Pancreas (tissue), 10 donors: ENCODE measurements around the gene NPDC1. TPM values are rescaled to one million over a fixed set of nuclear protein-coding genes. Genes with fewer than 3 reads are reported as not detected.
A peak's percentile ranks its signal among the peaks of the same experiment; 100 is the strongest.

Source experiments
- ATAC-seq, 4 donors: fragments of 200-7000 bp; cut with Tn5 transposase; one replicate each; pipeline versions ENCODE4 v1.8.0 to v1.9.1; 2020; ENCODE audit warnings: mild to moderate bottlenecking in 4 of 4, moderate library complexity in 4 of 4
- DNase-seq, 6 donors: peaks; one replicate each; pipeline ENCODE4 v3.0.0-alpha.2; 2020
- FAIRE-seq: peaks from 2 replicates; lab custom pipeline; 2012; peaks lifted over from hg19 to GRCh38; lab: Jason Lieb, UNC
- H3K27ac ChIP-seq, 4 donors: fragments of 200-600 bp; sonication (generic); 1 replicate in 3 of 4; 2 replicates in 1 of 4; pipeline versions ENCODE4 v1.5.0 to v1.8.0; 2020
- H3K27me3 ChIP-seq, 4 donors: fragments of 200-600 bp; one replicate each; pipeline ENCODE4 v1.8.0; 2021
- H3K36me3 ChIP-seq, 3 donors: fragments of 200-600 bp; sonication (generic) in 1 of 3; one replicate each; pipeline versions ENCODE4 v1.5.0 to v1.8.0; 2020 to 2021
- H3K4me1 ChIP-seq, 3 donors: fragments of 200-600 bp; one replicate each; pipeline ENCODE4 v1.8.0; 2021
- H3K4me3 ChIP-seq, 4 donors: fragments of 200-600 bp; sonication (generic) in 2 of 4; one replicate each; pipeline versions ENCODE4 v1.5.0 to v1.8.0; 2020 to 2021
- H3K9me3 ChIP-seq, 4 donors: fragments of 200-600 bp; one replicate each; pipeline ENCODE4 v1.8.0; 2021
- whole genome bisulfite sequencing, 2 donors: extraction: QIAGEN DNeasy Blood & Tissue Kit; methylation state at CpG; one replicate each; pipeline ENCODE4 v1.1.7; 2013; 5-methylcytosine and 5-hydroxymethylcytosine counted together
- intact Hi-C, 3 donors: fragments of 100-400 bp; cut with DNase I; formaldehyde crosslinking; loops; one replicate each; pipeline versions ENCODE4 v1.11.1 to v1.14.2; 2022
- polyA plus RNA-seq, 2 donors: library from polyadenylated mRNA; stranded (reverse); fragments of 200-250 nt; gene quantifications; one replicate each; pipeline ENCODE4 v1.2.3, GENCODE V29; 2013
- total RNA-seq, 6 donors: library from RNA; stranded (reverse); fragmentation: NEBNext Ultra II Directional in 4 of 6; extraction: Animal tissue kit (Norgen Biotek cat#: 25700) in 4 of 6; gene quantifications; one replicate each; pipeline versions ENCODE4 v1.2.1 to v1.2.4, GENCODE V29; 2021 to 2023
- TF ChIP-seq, protein P1 (sequence below), 4 donors: fragments of 200-600 bp; sonication (generic) in 3 of 4; IDR thresholded peaks; one replicate each; pipeline versions ENCODE4 v1.5.0 to v1.8.0; 2021; ENCODE audit warnings: antibody characterized with exemption in 4 of 4
- donor health status: healthy with polysubstance abuse.
- donor health status: DM: no; HTN: no; CAD: no; lungs with moderate emphysema.
- donor health status: DM: no; HTN: no; CAD: no.
- donor health status: control.
- donor health status: control.
- donor health status: Bipolar disorder and iron deficiency.
- donor health status: DM: yes; HTN: yes; CAD: no.
- donor health status: DM: no; HTN: no; CAD: no.
- donor health status: DM: no; HTN: no; CAD: no.
- donor health status: DM: yes; HTN: yes; CAD: no.

Gene NPDC1
- total and polyA plus RNA-seq, 8 donors: 31.5 to 328 (median 47.5) TPM

DNA sequence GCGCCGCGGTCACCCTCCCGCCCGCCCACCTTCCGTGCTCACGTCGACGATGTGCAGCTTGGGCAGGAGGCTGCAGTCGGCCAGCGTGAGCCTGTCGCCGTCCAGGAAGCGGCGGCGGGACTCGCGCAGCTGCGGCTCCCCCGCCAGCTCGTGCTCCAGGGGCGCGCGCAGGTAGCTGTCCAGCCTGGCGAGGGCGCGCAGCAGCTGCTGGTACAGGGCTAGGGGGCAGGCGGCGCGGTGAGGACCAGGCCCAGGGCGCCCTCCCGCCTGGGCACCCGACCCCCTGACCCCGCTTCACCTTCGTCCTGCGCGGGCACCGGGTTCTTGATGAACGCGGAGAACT is 51.1 kb downstream of the NPDC1 start:
- Histone ChIP-seq H3K36me3 (no peaks in the 10 kb centered on the region), H3K4me1 (peaks cover 0 to 7% (median 7%) of the 10 kb centered on the region in 3 donors), H3K9me3 (no peaks in the 10 kb centered on the region), H3K27ac (no peak overlapping the region), H3K27me3 (no peaks in the 10 kb centered on the region), H3K4me3 (no peak overlapping the region)
- WGBS, 2 donors: 65 to 68% methylated on average over 29 to 40 of the region's 40 CpGs
- FAIRE-seq (no peak), DNase-seq (no peak), ATAC-seq (no peak)
- intact Hi-C loops: no loop called here
- TF ChIP-seq, protein P1, sequence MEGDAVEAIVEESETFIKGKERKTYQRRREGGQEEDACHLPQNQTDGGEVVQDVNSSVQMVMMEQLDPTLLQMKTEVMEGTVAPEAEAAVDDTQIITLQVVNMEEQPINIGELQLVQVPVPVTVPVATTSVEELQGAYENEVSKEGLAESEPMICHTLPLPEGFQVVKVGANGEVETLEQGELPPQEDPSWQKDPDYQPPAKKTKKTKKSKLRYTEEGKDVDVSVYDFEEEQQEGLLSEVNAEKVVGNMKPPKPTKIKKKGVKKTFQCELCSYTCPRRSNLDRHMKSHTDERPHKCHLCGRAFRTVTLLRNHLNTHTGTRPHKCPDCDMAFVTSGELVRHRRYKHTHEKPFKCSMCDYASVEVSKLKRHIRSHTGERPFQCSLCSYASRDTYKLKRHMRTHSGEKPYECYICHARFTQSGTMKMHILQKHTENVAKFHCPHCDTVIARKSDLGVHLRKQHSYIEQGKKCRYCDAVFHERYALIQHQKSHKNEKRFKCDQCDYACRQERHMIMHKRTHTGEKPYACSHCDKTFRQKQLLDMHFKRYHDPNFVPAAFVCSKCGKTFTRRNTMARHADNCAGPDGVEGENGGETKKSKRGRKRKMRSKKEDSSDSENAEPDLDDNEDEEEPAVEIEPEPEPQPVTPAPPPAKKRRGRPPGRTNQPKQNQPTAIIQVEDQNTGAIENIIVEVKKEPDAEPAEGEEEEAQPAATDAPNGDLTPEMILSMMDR (IDR thresholded peaks at IDR 0.05): no peak

DNA sequence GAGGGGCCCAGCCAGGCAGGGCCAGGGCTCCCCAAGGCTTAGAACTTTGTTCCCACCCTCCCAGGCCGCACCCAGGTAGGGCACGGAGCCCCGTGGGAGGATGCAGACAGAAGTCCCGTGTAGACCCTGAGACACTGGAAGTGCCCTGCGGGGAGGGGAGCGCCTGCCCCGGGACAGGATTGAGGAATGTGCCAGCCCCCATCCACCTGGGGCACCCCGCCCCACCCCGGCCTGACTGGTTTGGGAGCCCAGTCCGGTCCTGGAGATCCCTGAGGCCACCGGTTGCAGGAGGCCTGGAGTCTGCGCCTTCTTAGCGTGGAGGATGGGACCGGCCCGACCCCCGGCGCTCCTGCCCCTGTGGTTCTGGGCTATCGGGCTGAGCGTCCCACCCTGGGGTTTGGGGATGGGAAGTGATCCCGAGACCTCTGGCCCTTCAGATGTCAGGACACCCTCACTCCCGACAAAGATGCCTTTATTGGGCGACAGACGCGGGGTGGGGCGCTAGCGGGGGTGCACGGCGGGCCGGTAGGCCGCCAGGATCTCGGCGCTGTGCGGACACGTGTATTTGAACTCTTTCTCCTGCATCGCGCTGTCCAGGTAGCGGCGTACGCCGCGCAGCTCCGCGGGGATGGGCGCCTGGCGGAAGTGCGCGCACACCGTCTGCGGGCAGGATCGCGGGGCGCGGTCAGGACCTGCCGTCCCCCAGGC is 51.6 kb downstream of the NPDC1 start:
- Histone ChIP-seq H3K4me1 (peaks cover 0 to 7% (median 7%) of the 10 kb centered on the region in 3 donors), H3K27ac (no peak overlapping the region), H3K9me3 (no peaks in the 10 kb centered on the region), H3K4me3 (no peak overlapping the region), H3K27me3 (no peaks in the 10 kb centered on the region), H3K36me3 (no peaks in the 10 kb centered on the region)
- intact Hi-C loops: no loop called here
- 79 to 80% methylated on average over 46 to 54 of the region's 54 CpGs for WGBS, 2 donors
- TF ChIP-seq, protein P1 (IDR thresholded peaks at IDR 0.05): no peak
- FAIRE-seq: no peak
- no peak for DNase-seq
- no peak for ATAC-seq

DNA sequence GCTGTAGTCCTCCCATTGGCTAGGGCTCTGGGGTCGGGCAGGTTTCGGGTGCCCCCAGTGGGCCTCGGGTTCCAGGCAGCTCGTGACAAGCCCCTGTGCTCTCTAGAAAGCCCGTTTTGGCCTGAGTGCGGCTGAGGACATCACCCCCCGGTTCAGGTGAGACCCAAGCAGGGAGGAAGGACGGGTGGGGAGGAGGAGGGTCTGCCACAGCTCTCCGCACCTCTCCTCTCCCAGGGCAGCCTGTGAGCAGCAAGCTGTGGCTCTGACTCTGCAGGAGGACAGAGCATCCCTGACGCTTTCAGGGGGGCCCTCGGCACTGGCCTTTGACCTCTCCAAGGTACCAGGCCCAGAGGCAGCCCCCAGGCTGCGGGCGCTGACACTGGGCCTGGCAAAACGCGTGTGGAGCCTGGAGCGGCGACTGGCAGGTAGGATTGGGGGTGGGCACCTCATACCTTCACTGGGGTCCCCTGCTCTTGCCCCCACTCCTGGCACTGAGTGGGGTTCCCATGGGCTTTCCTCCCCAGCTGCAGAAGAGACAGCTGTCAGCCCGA is 53.1 kb downstream of the NPDC1 start:
- 30 to 32% methylated on average over 12 to 18 of the region's 18 CpGs for WGBS, 2 donors
- intact Hi-C loops: no loop called here
- Histone ChIP-seq H3K27me3 (no peaks in the 10 kb centered on the region), H3K27ac (peak overlapping the region in 3 of 4 donors; percentile 35 to 88 (median 82)), H3K4me3 (peak overlapping the region; percentile 79 to 91 (median 85)), H3K9me3 (no peaks in the 10 kb centered on the region), H3K36me3 (no peaks in the 10 kb centered on the region), H3K4me1 (peaks cover 0 to 7% (median 7%) of the 10 kb centered on the region in 3 donors)
- no peak for DNase-seq
- ATAC-seq: no peak
- TF ChIP-seq, protein P1 (IDR thresholded peaks at IDR 0.05): no peak
- FAIRE-seq: no peak

DNA sequence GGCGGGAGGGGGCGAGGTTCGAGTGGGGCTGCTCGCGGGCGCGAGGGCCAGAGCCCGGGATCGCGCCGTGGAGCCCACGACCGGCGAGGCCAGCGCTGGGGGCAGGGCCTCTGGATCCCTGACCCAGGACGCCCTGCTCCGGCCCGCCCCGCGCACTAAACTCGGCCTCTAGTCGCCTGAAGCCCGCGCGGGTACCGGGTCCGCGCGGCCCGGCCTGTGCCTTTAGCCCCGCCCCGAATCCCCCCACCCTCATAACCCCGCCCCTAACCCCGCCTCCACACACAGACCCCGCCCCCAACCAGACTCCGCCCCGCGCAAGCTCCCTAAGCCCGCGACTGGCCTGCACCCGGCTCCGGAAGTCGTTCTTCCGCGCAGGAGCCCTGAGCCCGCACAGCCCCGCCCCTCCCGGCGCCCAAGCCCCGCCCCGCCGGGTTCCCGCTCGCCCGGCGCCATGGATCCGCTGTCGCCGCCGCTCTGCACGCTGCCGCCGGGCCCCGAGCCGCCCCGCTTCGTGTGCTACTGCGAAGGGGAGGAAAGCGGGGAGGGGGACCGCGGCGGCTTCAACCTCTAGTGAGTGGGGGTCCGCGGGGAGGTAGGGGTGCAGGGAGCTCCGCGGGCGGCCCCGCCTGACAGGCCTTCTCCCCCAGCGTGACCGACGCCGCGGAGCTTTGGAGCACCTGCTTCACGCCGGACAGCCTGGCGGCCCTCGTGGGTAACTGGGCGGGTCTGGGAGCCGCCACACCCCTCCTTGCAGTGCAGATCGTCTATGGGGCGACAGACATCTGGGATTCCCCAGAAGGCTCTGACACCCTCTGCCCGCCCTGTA is 53.8 kb downstream of the NPDC1 start, which contains the start of gene PAXX:
PAXX (plus strand) TSS at position 430 of the 826 bp plus-strand sequence; CDS start at position 452, 22 bp downstream.
- FAIRE-seq (no peak), ATAC-seq (peak; percentile 95 to 96 (median 96)), DNase-seq (peak; percentile 91 to 98 (median 94))
- Histone ChIP-seq H3K9me3 (no peaks in the 10 kb centered on the region), H3K4me1 (peaks cover 0 to 7% (median 7%) of the 10 kb centered on the region in 3 donors), H3K27me3 (no peaks in the 10 kb centered on the region), H3K36me3 (no peaks in the 10 kb centered on the region), H3K27ac (peak within 1 kb of the TSS; percentile 42 to 88 (median 68)), H3K4me3 (peak within 1 kb of the TSS; percentile 79 to 91 (median 85))
- 0 to 1% methylated on average over 38 to 92 of the region's 92 CpGs for WGBS, 2 donors
- TF ChIP-seq, protein P1 (IDR thresholded peaks at IDR 0.05): no peak
- intact Hi-C loops: no loop called here
